Measurements from ENCODE around the gene PICK1. TPM values are rescaled to one million over a fixed set of nuclear protein-coding genes. Genes with fewer than 3 reads are reported as not detected.

Gene PICK1
- total and polyA plus RNA-seq, 2 of the 13 experiments (the other 11 are each of a cell fraction or from before 2014, with no cell fraction given): 19.3 to 25.3 TPM

DNA sequence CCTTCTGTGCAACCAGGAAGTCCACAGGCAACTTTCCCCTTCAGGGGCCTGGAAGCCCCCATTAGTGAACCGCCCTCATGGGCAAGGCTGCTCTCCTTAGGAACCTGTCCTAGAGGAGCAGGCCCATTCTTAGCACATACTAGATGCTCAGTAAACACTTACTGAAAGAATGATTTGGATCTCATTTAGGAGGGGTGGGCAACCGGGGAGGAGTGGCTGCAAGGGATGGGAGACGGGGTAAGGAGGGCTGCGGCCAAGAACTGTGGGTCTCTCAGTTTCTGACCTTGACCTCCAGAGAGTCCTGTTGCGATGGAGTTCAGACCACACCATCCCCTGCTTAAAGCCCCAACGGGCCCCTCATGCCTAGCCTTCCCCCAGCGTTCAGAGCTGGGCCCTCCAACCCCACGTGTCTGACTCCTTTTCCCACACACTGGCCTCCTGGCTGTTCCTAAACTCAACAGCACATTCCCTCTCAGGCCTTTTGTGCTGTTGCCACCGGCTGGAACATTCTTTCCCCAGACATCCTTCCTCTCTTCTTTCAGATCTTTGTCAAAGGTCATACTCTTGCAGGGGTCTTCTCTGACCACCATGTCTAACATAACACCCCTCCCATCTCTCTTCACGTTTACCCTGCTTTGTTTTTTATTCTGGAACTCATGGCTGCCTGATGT lies 20.7 kb upstream of the PICK1 start:
- H3K79me2 ChIP-seq (ENCODE audit: insufficient read depth, low read length): no peaks in the 10 kb centered on the region
- no peak overlapping the region for H3K4me3 ChIP-seq (replicated peaks in 1 of 3; ENCODE audit: insufficient read depth in 1 of 3, low read depth in 2 of 3, low read length in 3 of 3)
- ATAC-seq (no peak), DNase-seq (ENCODE audit: low spot score) (no peak), FAIRE-seq (no peak)
- CTCF ChIA-PET (ENCODE audit: low intra/inter-chr PET ratio, low total read pairs): no interaction called here
- no peak overlapping the region for H3K9ac ChIP-seq (ENCODE audit: insufficient read depth, low read depth, low read length)
- no peaks in the 10 kb centered on the region for H4K20me1 ChIP-seq (ENCODE audit: insufficient read depth, low read length)
- peak overlapping the region; percentile 13; the same call in 1 of the 2 replicates for H3K4me2 ChIP-seq (ENCODE audit: low read depth, low read length)
- 11% methylated on average over 9 of the region's 10 CpGs for WGBS (ENCODE audit: low lambda C conversion rate)
- no peaks in the 10 kb centered on the region for H3K9me3 ChIP-seq (ENCODE audit: low read length)
- in situ Hi-C loops (cut with HindIII; ENCODE audit: extremely low pct_ligation_motif_present, low pct_unique_long_range_greater_than_20kb) (no loop called here), intact Hi-C loops (cut with micrococcal nuclease; ENCODE audit: unreplicated experiment) (no loop called here)
- POLR2A ChIA-PET: no interaction called here
- peaks cover 77% of the 10 kb centered on the region for H3K4me1 ChIP-seq (ENCODE audit: insufficient read depth, low read length)
- no peak overlapping the region for H2AFZ ChIP-seq (ENCODE audit: low read length)
- H3K36me3 ChIP-seq (replicated peaks in 1 of 2; ENCODE audit: control insufficient read depth in 1 of 2, insufficient read depth in 2 of 2, low read length in 2 of 2): no peaks in the 10 kb centered on the region
- no peak overlapping the region for H3K27ac ChIP-seq (ENCODE audit: extremely low read length, insufficient read depth, low read length)
- TF ChIP-seq NCOR1 (IDR thresholded peaks at IDR 0.05; ENCODE audit: borderline replicate concordance, low read length) (no peak), RELA (CRISPR knock-in tag; IDR thresholded peaks at IDR 0.05) (no peak), ZNF644 (CRISPR knock-in tag; IDR thresholded peaks at IDR 0.05; ENCODE audit: low read depth) (no peak), ZNF75D (CRISPR knock-in tag; IDR thresholded peaks at IDR 0.05; ENCODE audit: borderline replicate concordance) (no peak), ZNF432 (CRISPR knock-in tag; IDR thresholded peaks at IDR 0.05; ENCODE audit: borderline replicate concordance) (no peak), ZNF747 (CRISPR knock-in tag; IDR thresholded peaks at IDR 0.05; ENCODE audit: borderline replicate concordance) (no peak), STAT5B (CRISPR knock-in tag; IDR thresholded peaks at IDR 0.05) (no peak), NCOA1 (CRISPR knock-in tag; IDR thresholded peaks at IDR 0.05) (no peak), ZNF761 (CRISPR knock-in tag; conservative IDR thresholded peaks at IDR 0.05) (no peak), ZNF781 (CRISPR knock-in tag; IDR thresholded peaks at IDR 0.05; ENCODE audit: borderline replicate concordance, not compliant biosample characterization) (no peak), PHF20 (CRISPR knock-in tag; IDR thresholded peaks at IDR 0.05) (no peak)
- TF ChIP-seq, protein P1, sequence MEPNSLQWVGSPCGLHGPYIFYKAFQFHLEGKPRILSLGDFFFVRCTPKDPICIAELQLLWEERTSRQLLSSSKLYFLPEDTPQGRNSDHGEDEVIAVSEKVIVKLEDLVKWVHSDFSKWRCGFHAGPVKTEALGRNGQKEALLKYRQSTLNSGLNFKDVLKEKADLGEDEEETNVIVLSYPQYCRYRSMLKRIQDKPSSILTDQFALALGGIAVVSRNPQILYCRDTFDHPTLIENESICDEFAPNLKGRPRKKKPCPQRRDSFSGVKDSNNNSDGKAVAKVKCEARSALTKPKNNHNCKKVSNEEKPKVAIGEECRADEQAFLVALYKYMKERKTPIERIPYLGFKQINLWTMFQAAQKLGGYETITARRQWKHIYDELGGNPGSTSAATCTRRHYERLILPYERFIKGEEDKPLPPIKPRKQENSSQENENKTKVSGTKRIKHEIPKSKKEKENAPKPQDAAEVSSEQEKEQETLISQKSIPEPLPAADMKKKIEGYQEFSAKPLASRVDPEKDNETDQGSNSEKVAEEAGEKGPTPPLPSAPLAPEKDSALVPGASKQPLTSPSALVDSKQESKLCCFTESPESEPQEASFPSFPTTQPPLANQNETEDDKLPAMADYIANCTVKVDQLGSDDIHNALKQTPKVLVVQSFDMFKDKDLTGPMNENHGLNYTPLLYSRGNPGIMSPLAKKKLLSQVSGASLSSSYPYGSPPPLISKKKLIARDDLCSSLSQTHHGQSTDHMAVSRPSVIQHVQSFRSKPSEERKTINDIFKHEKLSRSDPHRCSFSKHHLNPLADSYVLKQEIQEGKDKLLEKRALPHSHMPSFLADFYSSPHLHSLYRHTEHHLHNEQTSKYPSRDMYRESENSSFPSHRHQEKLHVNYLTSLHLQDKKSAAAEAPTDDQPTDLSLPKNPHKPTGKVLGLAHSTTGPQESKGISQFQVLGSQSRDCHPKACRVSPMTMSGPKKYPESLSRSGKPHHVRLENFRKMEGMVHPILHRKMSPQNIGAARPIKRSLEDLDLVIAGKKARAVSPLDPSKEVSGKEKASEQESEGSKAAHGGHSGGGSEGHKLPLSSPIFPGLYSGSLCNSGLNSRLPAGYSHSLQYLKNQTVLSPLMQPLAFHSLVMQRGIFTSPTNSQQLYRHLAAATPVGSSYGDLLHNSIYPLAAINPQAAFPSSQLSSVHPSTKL (CRISPR knock-in tag; IDR thresholded peaks at IDR 0.05): no peak
- TF ChIP-seq, protein P2, sequence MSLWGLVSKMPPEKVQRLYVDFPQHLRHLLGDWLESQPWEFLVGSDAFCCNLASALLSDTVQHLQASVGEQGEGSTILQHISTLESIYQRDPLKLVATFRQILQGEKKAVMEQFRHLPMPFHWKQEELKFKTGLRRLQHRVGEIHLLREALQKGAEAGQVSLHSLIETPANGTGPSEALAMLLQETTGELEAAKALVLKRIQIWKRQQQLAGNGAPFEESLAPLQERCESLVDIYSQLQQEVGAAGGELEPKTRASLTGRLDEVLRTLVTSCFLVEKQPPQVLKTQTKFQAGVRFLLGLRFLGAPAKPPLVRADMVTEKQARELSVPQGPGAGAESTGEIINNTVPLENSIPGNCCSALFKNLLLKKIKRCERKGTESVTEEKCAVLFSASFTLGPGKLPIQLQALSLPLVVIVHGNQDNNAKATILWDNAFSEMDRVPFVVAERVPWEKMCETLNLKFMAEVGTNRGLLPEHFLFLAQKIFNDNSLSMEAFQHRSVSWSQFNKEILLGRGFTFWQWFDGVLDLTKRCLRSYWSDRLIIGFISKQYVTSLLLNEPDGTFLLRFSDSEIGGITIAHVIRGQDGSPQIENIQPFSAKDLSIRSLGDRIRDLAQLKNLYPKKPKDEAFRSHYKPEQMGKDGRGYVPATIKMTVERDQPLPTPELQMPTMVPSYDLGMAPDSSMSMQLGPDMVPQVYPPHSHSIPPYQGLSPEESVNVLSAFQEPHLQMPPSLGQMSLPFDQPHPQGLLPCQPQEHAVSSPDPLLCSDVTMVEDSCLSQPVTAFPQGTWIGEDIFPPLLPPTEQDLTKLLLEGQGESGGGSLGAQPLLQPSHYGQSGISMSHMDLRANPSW (CRISPR knock-in tag; IDR thresholded peaks at IDR 0.05; ENCODE audit: borderline replicate concordance): no peak
- TF ChIP-seq, protein P3, sequence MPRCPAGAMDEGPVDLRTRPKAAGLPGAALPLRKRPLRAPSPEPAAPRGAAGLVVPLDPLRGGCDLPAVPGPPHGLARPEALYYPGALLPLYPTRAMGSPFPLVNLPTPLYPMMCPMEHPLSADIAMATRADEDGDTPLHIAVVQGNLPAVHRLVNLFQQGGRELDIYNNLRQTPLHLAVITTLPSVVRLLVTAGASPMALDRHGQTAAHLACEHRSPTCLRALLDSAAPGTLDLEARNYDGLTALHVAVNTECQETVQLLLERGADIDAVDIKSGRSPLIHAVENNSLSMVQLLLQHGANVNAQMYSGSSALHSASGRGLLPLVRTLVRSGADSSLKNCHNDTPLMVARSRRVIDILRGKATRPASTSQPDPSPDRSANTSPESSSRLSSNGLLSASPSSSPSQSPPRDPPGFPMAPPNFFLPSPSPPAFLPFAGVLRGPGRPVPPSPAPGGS (CRISPR knock-in tag; IDR thresholded peaks at IDR 0.05): no peak
- peaks cover 1 to 27% of the 10 kb centered on the region in 2 experiments; a peak in 3 of 5 replicates for H3K27me3 ChIP-seq (ENCODE audit: control insufficient read depth in 1 of 2, insufficient read depth in 2 of 2, low read length in 2 of 2)
- BruUV-seq (replicated peaks): no TSS peak

Measured in HepG2 (cell line).